Measurements from ENCODE around the gene CD79A.

The CD79A gene

GRCh38 chr19:41918095-41918494 is 41.0 kb downstream of the CD79A start:
- TF ChIP-seq CTCF (IDR thresholded peaks at IDR 0.05) = no peak

DNA sequence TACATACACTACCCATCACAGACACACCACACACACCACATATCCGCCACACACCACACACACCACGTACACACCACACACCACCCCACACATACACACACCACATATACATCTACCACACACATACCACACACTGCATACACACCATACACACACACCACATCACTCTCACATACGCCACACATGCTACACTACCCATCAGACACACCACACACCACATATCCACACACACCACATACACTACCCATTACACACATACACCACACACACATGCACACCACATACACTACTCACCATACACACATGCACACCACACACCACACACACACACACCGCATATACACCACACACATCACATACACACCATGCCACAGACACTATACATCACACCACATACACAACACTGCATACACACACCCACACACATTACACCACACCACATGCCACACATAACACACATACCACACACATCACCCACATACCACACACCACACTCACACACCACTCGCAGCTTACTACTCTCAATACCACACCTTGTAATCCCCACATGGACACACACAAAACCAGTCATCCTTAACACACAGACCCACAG is 41.7 kb downstream of the CD79A start:
- no peak for TF ChIP-seq CTCF (IDR thresholded peaks at IDR 0.05)

DNA sequence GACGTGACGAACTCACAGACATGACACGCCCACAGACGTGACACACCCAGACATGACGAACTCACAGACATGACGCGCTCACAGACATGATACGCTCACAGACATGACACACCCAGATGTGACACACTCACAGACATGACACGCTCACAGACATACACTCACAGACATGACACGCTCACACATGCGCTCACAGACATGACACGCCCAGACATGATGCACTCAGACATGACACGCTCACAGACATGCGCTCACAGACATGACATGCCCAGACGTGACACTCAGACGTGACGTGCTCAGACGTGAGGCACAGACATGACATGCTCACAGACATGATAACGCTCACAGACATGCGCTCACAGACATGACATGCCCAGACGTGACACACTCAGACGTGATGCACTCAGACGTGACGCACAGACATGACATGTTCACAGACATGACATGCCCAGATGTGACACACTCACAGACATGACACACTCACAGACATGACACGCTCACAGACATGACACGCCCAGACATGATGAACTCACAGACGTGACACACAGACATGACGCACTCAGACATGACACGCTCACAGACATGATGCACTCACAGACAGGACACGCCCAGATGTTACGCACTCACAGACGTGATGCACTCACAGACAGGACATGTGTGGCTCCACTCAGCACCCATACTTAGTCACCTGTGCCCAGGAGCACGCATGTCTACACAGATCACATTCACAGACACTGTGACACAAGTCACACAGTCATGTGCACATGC is 43.1 kb downstream of the CD79A start:
- TF ChIP-seq CTCF (IDR thresholded peaks at IDR 0.05) = no peak

- TF ChIP-seq CTCF (IDR thresholded peaks at IDR 0.05) = no peak
These were observed 44.0 kb downstream of the CD79A start for GRCh38 chr19:41920882-41921576.

GRCh38 chr19:41921577-41922576 is 44.8 kb downstream of the CD79A start:
- TF ChIP-seq CTCF (IDR thresholded peaks at IDR 0.05) = no peak

DNA sequence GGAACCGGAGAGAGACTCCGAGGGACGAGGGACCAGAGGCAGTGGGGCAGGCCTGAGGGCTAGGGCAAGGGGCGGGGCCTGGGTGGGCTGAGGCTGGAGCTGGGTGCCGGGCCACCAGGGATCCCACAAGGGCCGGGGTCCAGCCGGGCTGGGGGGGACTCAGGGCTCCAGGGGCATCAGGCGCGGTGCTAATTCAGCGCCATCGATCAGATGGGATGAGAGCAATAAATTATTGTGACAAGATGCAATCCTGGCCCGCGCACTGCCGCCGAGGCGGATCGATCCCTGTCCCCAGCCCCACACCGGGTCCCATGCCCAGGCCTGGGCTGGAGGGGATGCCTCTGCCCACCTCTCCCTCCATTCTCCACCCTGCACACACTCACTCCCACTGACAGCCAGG is 45.5 kb downstream of the CD79A start:
- no peak for TF ChIP-seq CTCF (IDR thresholded peaks at IDR 0.05)
